HepG2 (cell line): ENCODE results near the gene MRPL42. TPM values are rescaled to one million over a fixed set of nuclear protein-coding genes. Genes with fewer than 3 reads are reported as not detected.

Experiments used
- ETS1 ChIP-seq: sonication (generic); formaldehyde crosslinking; IDR thresholded peaks from 2 replicates; pipeline ENCODE4 v1.4.0; 2020; ENCODE audit warnings: missing genetic modification reagents
- FOXJ3 ChIP-seq: sonication (generic); formaldehyde crosslinking; IDR thresholded peaks from 2 replicates; pipeline ENCODE4 v1.4.0; 2020; ENCODE audit warnings: missing genetic modification reagents, mild to moderate bottlenecking, borderline replicate concordance
- HDAC2 ChIP-seq: sonication (generic); formaldehyde crosslinking; IDR thresholded peaks from 2 replicates; pipeline ENCODE4 v1.4.0; 2020; ENCODE audit warnings: missing genetic modification reagents
- JARID2 ChIP-seq: sonication (generic); formaldehyde crosslinking; IDR thresholded peaks from 2 replicates; pipeline ENCODE4 v1.8.1; 2023; ENCODE audit warnings: missing genetic modification reagents, inconsistent platforms; ENCODE audit not compliant: insufficient replicate concordance
- JDP2 ChIP-seq: sonication (generic); formaldehyde crosslinking; IDR thresholded peaks from 2 replicates; pipeline ENCODE4 v1.8.1; 2022; ENCODE audit warnings: missing genetic modification reagents, borderline replicate concordance
- KDM1A ChIP-seq: IDR thresholded peaks from 2 replicates; pipeline ENCODE4 v1.6.1; 2016; ENCODE audit warnings: missing compliant biosample characterization
- MED8 ChIP-seq: sonication (generic); formaldehyde crosslinking; IDR thresholded peaks from 2 replicates; pipeline ENCODE4 v1.8.1; 2023; ENCODE audit warnings: mild to moderate bottlenecking, missing genetic modification reagents; ENCODE audit not compliant: insufficient replicate concordance
- NCOR1 ChIP-seq: fragments of 200-600 bp; sonication (generic); IDR thresholded peaks from 2 replicates; pipeline ENCODE4 v1.7.0; 2017; ENCODE audit warnings: antibody characterized with exemption, low read length, borderline replicate concordance
- NFE2L1 ChIP-seq: sonication (generic); formaldehyde crosslinking; IDR thresholded peaks from 2 replicates; pipeline ENCODE4 v1.4.0; 2020; ENCODE audit warnings: missing genetic modification reagents, mild to moderate bottlenecking, borderline replicate concordance
- POLR2AphosphoS5 ChIP-seq: IDR thresholded peaks from 2 replicates; pipeline ENCODE4 v1.6.1; 2012; ENCODE audit warnings: low read depth, low read length
- RARG ChIP-seq: sonication (generic); formaldehyde crosslinking; IDR thresholded peaks from 2 replicates; pipeline ENCODE4 v1.4.0; 2020; ENCODE audit warnings: low read depth, mild to moderate bottlenecking, missing genetic modification reagents
- RNF2 ChIP-seq: fragments of 450-650 bp; conservative IDR thresholded peaks from 2 replicates; pipeline ENCODE4 v1.6.1; 2016; ENCODE audit warnings: low read depth
- SOX5 ChIP-seq: IDR thresholded peaks from 2 replicates; pipeline ENCODE4 v1.6.1; 2016; ENCODE audit warnings: borderline replicate concordance
- THAP9 ChIP-seq: sonication (generic); formaldehyde crosslinking; IDR thresholded peaks from 2 replicates; pipeline ENCODE4; 2020; ENCODE audit warnings: missing genetic modification reagents, mild to moderate bottlenecking, borderline replicate concordance
- ZBTB26 ChIP-seq: IDR thresholded peaks from 2 replicates; pipeline ENCODE4 v1.6.1; 2016; ENCODE audit warnings: missing compliant biosample characterization, missing genetic modification reagents, borderline replicate concordance
- ZBTB49 ChIP-seq: sonication (generic); formaldehyde crosslinking; IDR thresholded peaks from 2 replicates; pipeline ENCODE4 v1.4.0; 2020; ENCODE audit warnings: missing genetic modification reagents, borderline replicate concordance
- ZNF512 ChIP-seq: sonication (generic); formaldehyde crosslinking; IDR thresholded peaks from 2 replicates; pipeline ENCODE4 v1.4.0; 2020; ENCODE audit warnings: mild to moderate bottlenecking, missing genetic modification reagents
- ZNF530 ChIP-seq: sonication (generic); formaldehyde crosslinking; IDR thresholded peaks from 2 replicates; pipeline ENCODE4 v1.5.0; 2020; ENCODE audit warnings: low read depth, mild to moderate bottlenecking, missing genetic modification reagents
- ZNF570 ChIP-seq: sonication (generic); formaldehyde crosslinking; IDR thresholded peaks from 2 replicates; pipeline ENCODE4 v1.4.0; 2020; ENCODE audit warnings: mild to moderate bottlenecking, missing genetic modification reagents, borderline replicate concordance
- polyA plus RNA-seq, 8 experiments: library from polyadenylated mRNA; depleted of rRNA in 3 of 8; stranded (reverse) in 7 of 8; unstranded in 1 of 8; fragments of >200 nt; fragmentation: Illumina TruSeq in 4 of 8; extraction: Trizol in 4 of 8; gene quantifications; 2 replicates each; pipeline versions ENCODE4 v1.2.1 to v1.2.3, GENCODE V29; 2011 to 2016; ENCODE audit warnings: low read depth in 4 of 8, missing spikeins in 1 of 8, mixed read lengths in 1 of 8; ENCODE audit not compliant: insufficient read depth in 1 of 8
- total RNA-seq, 5 experiments: library from RNA; depleted of rRNA; stranded (reverse); fragments of >200 nt; fragmentation: Illumina TruSeq; extraction: Trizol; gene quantifications; 2 replicates each; pipeline ENCODE4 v1.2.3, GENCODE V29; 2016; ENCODE audit warnings: low read depth in 1 of 5

MRPL42 gene
- total and polyA plus RNA-seq, 2 of the 13 experiments (the other 11 are each of a cell fraction or from before 2014, with no cell fraction given), result 93.3 to 148 TPM

GRCh38 chr12:93467351-93468007 is at the start of gene MRPL42 (continued):
- no peak for TF ChIP-seq ETS1 (CRISPR knock-in tag)
- no peak for TF ChIP-seq ZNF570 (CRISPR knock-in tag)
- TF ChIP-seq JARID2 (CRISPR knock-in tag), result peak; percentile 72
- TF ChIP-seq RARG, result no peak
- peak; percentile 39; the same call in 1 of the 2 replicates for TF ChIP-seq SOX5 (CRISPR knock-in tag)
- TF ChIP-seq KDM1A, result no peak
- TF ChIP-seq ZNF530 (CRISPR knock-in tag), result no peak
- TF ChIP-seq NFE2L1 (CRISPR knock-in tag), result no peak
- TF ChIP-seq JDP2, result no peak
- no peak for TF ChIP-seq MED8 (CRISPR knock-in tag)
- peak; percentile 95; the same call in 1 of the 2 replicates for TF ChIP-seq THAP9 (CRISPR knock-in tag)
- no peak for TF ChIP-seq ZBTB49 (CRISPR knock-in tag)
- TF ChIP-seq FOXJ3 (CRISPR knock-in tag), result peak; percentile 56; the same call in 1 of the 2 replicates
- TF ChIP-seq HDAC2 (CRISPR knock-in tag), result peak; percentile 55
- peak; percentile 90 for TF ChIP-seq POLR2AphosphoS5
- TF ChIP-seq ZBTB26 (CRISPR knock-in tag), result peak; percentile 53; the same call in 1 of the 2 replicates
- no peak for TF ChIP-seq NCOR1
- no peak for TF ChIP-seq ZNF512 (CRISPR knock-in tag)
- peak; percentile 70; the same call in 1 of the 2 replicates for TF ChIP-seq RNF2
